Measurements from ENCODE around the gene EVI5L. TPM values are rescaled to one million over a fixed set of nuclear protein-coding genes. Genes with fewer than 3 reads are reported as not detected.

Gene EVI5L
- total and polyA plus RNA-seq, 2 donors (not counting 3 experiments of a cell fraction or from before 2014, with no cell fraction given): 11.9 to 13.5 TPM

GRCh38 chr19:7820588-7820987 is 9.4 kb upstream of the EVI5L start:
- DNase-seq (ENCODE audit: low read depth, low spot score) (no peak), FAIRE-seq (no peak)
- POLR2A ChIA-PET: no interaction called here
- no peaks in the 10 kb centered on the region for H3K27me3 ChIP-seq (ENCODE audit: control insufficient read depth in 2 of 2, insufficient read depth in 2 of 2, low read length in 2 of 2)
- intact Hi-C loops (cut with micrococcal nuclease): no loop called here
- H3K36me3 ChIP-seq (ENCODE audit: control insufficient read depth in 2 of 2, extremely low read depth in 1 of 2, insufficient read depth in 2 of 2, low read length in 2 of 2): no peaks in the 10 kb centered on the region
- H3K27ac ChIP-seq (ENCODE audit: insufficient read depth, low read depth, low read length): no peak overlapping the region
- dilution Hi-C loops (cut with MboI; ENCODE audit: extremely low pct_ligation_motif_present, low sequenced_read_pairs): no loop called here
- CTCF ChIA-PET: interaction anchor here (0.6 to 1.7 kb wide), 5 partner anchors 8 to 252 kb away, joined by 3 to 9 read pairs (median 3); partner anchors contain the start of gene TRAPPC5
- BruUV-seq (replicated peaks): no TSS peak
- H4K20me1 ChIP-seq (replicated peaks; ENCODE audit: control insufficient read depth, extremely low read depth, insufficient read depth, low read length): no peaks in the 10 kb centered on the region
- no peak overlapping the region for H3K4me2 ChIP-seq (ENCODE audit: insufficient read depth, low read length)
- TF ChIP-seq GATA2 (IDR thresholded peaks at IDR 0.05; ENCODE audit: insufficient read depth, insufficient read length, low read depth, low read length) (no peak), POLR2A (IDR thresholded peaks at IDR 0.05; ENCODE audit: low read depth, low read length) (no peak), POLR2AphosphoS5 (IDR thresholded peaks at IDR 0.05; ENCODE audit: insufficient read depth, low read depth, low read length) (no peak), JUN (IDR thresholded peaks at IDR 0.05; ENCODE audit: borderline replicate concordance, insufficient read depth, insufficient read length, low read depth) (no peak), MYC (IDR thresholded peaks at IDR 0.05; ENCODE audit: low read depth, low read length) (no peak), FOS (IDR thresholded peaks at IDR 0.05; ENCODE audit: borderline replicate concordance, insufficient read depth, low read length) (no peak), EZH2 (IDR thresholded peaks at IDR 0.05; ENCODE audit: borderline replicate concordance, low read depth, low read length, severe bottlenecking) (no peak)
- TF ChIP-seq, protein P1, sequence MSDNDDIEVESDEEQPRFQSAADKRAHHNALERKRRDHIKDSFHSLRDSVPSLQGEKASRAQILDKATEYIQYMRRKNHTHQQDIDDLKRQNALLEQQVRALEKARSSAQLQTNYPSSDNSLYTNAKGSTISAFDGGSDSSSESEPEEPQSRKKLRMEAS (IDR thresholded peaks at IDR 0.05; ENCODE audit: insufficient read depth, insufficient read length): no peak
- TF ChIP-seq, protein P2, sequence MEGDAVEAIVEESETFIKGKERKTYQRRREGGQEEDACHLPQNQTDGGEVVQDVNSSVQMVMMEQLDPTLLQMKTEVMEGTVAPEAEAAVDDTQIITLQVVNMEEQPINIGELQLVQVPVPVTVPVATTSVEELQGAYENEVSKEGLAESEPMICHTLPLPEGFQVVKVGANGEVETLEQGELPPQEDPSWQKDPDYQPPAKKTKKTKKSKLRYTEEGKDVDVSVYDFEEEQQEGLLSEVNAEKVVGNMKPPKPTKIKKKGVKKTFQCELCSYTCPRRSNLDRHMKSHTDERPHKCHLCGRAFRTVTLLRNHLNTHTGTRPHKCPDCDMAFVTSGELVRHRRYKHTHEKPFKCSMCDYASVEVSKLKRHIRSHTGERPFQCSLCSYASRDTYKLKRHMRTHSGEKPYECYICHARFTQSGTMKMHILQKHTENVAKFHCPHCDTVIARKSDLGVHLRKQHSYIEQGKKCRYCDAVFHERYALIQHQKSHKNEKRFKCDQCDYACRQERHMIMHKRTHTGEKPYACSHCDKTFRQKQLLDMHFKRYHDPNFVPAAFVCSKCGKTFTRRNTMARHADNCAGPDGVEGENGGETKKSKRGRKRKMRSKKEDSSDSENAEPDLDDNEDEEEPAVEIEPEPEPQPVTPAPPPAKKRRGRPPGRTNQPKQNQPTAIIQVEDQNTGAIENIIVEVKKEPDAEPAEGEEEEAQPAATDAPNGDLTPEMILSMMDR (IDR thresholded peaks at IDR 0.05; ENCODE audit: extremely low read depth in 1 of 2, insufficient read depth in 1 of 2, low read depth in 1 of 2, low read length in 2 of 2): no peak
- no peaks in the 10 kb centered on the region for H3K9me1 ChIP-seq (replicated peaks; ENCODE audit: control insufficient read depth, extremely low read depth, insufficient read depth, low read length)
- H2AFZ ChIP-seq (ENCODE audit: low read depth, low read length): no peak overlapping the region
- H3K9ac ChIP-seq (replicated peaks; ENCODE audit: extremely low read depth, insufficient read depth, low read length): no peak overlapping the region
- H3K79me2 ChIP-seq (ENCODE audit: control insufficient read depth, insufficient read depth, low read length): no peaks in the 10 kb centered on the region
- H3K4me1 ChIP-seq (ENCODE audit: control insufficient read depth, extremely low read depth, insufficient read depth, low read length): no peaks in the 10 kb centered on the region
- no peaks in the 10 kb centered on the region for H3K9me3 ChIP-seq (replicated peaks; ENCODE audit: control insufficient read depth, insufficient read depth, low read length)
- no peak overlapping the region for H3K4me3 ChIP-seq (replicated peaks in 1 of 3; ENCODE audit: insufficient read depth in 1 of 3, low read depth in 1 of 3, low read length in 3 of 3)

Measured in endothelial cell of umbilical vein (primary cell).